Psoas muscle (tissue), 8 donors: ENCODE data around the gene ROCK1. TPM values are rescaled to one million over a fixed set of nuclear protein-coding genes. Genes with fewer than 3 reads are reported as not detected.

Experiments
- ATAC-seq, 4 donors: fragments of 200-7000 bp; cut with Tn5 transposase; one replicate each; pipeline ENCODE4 v1.9.1; 2020; ENCODE audit warnings: moderate library complexity in 3 of 4, mild to moderate bottlenecking in 2 of 4
- DNase-seq, 2 donors: peaks; one replicate each; pipeline ENCODE4 v3.0.0-alpha.2; 2020
- H3K27ac ChIP-seq: fragments of 200-600 bp; one replicate; pipeline ENCODE4 v1.8.0; 2022
- H3K27me3 ChIP-seq, 3 donors: fragments of 200-600 bp in 1 of 3; one replicate each; pipeline versions ENCODE4 v1.6.1 to v1.8.0; 2013 to 2022; ENCODE audit warnings: low read length in 2 of 3, mild to moderate bottlenecking in 2 of 3, moderate library complexity in 1 of 3; ENCODE audit not compliant: insufficient read depth in 3 of 3
- H3K36me3 ChIP-seq, 2 donors: fragments of 200-600 bp in 1 of 2; one replicate each; pipeline versions ENCODE4 v1.6.1 to v1.8.0; 2013 to 2022; ENCODE audit warnings: low read depth in 1 of 2, mild to moderate bottlenecking in 1 of 2, moderate library complexity in 1 of 2; ENCODE audit not compliant: insufficient read depth in 1 of 2
- H3K4me1 ChIP-seq: fragments of 200-600 bp; one replicate; pipeline ENCODE4 v1.8.0; 2022
- H3K4me3 ChIP-seq: fragments of 200-600 bp; one replicate; pipeline ENCODE4 v1.8.0; 2022; ENCODE audit warnings: mild to moderate bottlenecking
- H3K9me3 ChIP-seq: fragments of 200-600 bp; one replicate; pipeline ENCODE4 v1.8.0; 2022
- CTCF ChIP-seq: fragments of 200-600 bp; IDR thresholded peaks from one replicate; pipeline ENCODE4 v1.8.0; 2022; ENCODE audit warnings: antibody characterized with exemption
- WGBS, 3 donors: extraction: QIAGEN DNeasy Blood & Tissue Kit; methylation state at CpG; one replicate each; pipeline versions ENCODE4 v1.1.6 to v1.1.7; 2013; 5-methylcytosine and 5-hydroxymethylcytosine counted together
- intact Hi-C, 2 donors: fragments of 100-400 bp; cut with DNase I; formaldehyde crosslinking; loops; one replicate each; pipeline versions ENCODE4 v1.11.0 to v1.14.2; 2022
- polyA plus RNA-seq, 3 donors: library from polyadenylated mRNA; stranded (reverse); fragments of 200-250 nt; gene quantifications; one replicate each; pipeline ENCODE4 v1.2.3, GENCODE V29; 2013
- total RNA-seq, 4 donors: library from RNA; stranded (reverse); fragmentation: NEBNext Ultra II Directional in 2 of 4; extraction: Animal tissue kit (Norgen Biotek cat#: 25700) in 2 of 4; gene quantifications; one replicate each; pipeline versions ENCODE4 v1.2.1 to v1.2.4, GENCODE V29; 2021 to 2023
- donor health status: healthy with polysubstance abuse.
- donor health status: DM: no; HTN: no; CAD: no; lungs with moderate emphysema.
- donor health status: Bipolar disorder and iron deficiency.
- donor health status: healthy.
- donor health status: DM: yes; HTN: yes; CAD: no.
- donor health status: DM: no; HTN: no; CAD: no.
- donor health status: DM: no; HTN: no; CAD: no.
- donor health status: DM: yes; HTN: yes; CAD: no.

The ROCK1 gene
- total and polyA plus RNA-seq, 7 donors = 4.9 to 16.0 (median 13.5) TPM

GRCh38 chr18:21074336-21075323, 37.0 kb downstream of the ROCK1 start:
- H3K27me3 ChIP-seq = no peaks in the 10 kb centered on the region
- intact Hi-C loops = loop anchor here in 1 of 2 donors (5.0 kb wide), 1 partner anchor 38 kb away; the partner anchor contains the start of gene ROCK1
- ATAC-seq (no peak), DNase-seq (no peak)
- no peaks in the 10 kb centered on the region for H3K36me3 ChIP-seq
- H3K4me1 ChIP-seq = peaks cover 40% of the 10 kb centered on the region
- no peak overlapping the region for H3K4me3 ChIP-seq
- 27 to 47% (median 40%) methylated on average over 3 of the region's 3 CpGs for WGBS, 3 donors
- H3K9me3 ChIP-seq = no peaks in the 10 kb centered on the region
- H3K27ac ChIP-seq = no peak overlapping the region
- no peak for TF ChIP-seq CTCF

DNA sequence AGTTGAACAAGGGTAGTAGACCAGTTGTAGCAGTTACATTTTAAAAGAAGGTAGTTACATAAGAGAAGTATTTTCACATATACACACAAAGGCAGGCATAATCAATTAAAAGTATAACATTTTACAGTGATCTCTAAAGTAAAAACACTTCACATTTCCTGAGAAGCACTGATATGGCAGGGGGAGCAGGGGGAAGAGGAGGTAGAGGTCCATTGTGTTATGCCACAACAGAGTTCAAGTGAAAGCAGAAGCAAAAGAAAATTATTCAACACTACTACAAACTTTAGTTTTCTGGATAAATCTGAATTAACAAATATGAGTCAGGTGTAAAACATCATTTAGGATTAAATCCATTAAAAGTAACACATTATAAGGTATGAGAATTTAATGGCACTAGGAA, 38.4 kb downstream of the ROCK1 start:
- H3K4me1 ChIP-seq = peaks cover 27% of the 10 kb centered on the region
- H3K27me3 ChIP-seq = no peaks in the 10 kb centered on the region
- no peak overlapping the region for H3K27ac ChIP-seq
- no peak overlapping the region for H3K4me3 ChIP-seq
- no peaks in the 10 kb centered on the region for H3K36me3 ChIP-seq
- intact Hi-C loops = loop anchor here in 1 of 2 donors (5.0 kb wide), 1 partner anchor 39 kb away; the partner anchor contains the start of gene ROCK1
- ATAC-seq (no peak), DNase-seq (no peak)
- no peaks in the 10 kb centered on the region for H3K9me3 ChIP-seq
- TF ChIP-seq CTCF = no peak

DNA sequence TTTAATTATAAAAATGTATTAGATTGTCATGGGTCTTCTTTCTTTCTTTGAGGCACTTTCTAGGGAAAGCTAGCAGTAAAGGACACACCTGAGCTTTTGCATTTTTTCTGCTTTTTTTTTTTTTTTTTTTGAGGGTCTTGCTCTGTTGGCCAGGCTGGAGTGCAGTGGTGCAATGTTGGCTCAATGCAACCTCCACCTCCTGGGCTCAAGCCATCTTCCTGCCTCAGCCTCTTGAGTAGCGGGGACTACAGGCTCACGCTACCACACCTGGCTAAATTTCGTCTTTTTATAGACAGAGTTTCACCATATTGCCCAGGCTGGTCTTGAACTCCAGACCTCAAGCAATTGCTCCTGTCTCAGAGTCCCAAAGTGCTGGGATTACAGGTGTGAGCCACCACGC, 40.5 kb downstream of the ROCK1 start:
- Histone ChIP-seq H3K4me3 (no peak overlapping the region), H3K4me1 (peaks cover 25% of the 10 kb centered on the region), H3K27ac (no peak overlapping the region), H3K9me3 (no peaks in the 10 kb centered on the region), H3K36me3 (no peaks in the 10 kb centered on the region), H3K27me3 (no peaks in the 10 kb centered on the region)
- WGBS, 3 donors = 78 to 96% (median 79%) methylated on average over 4 of the region's 4 CpGs
- DNase-seq = no peak
- no peak for ATAC-seq
- intact Hi-C loops = loop anchor here in 1 of 2 donors (5.0 kb wide), 1 partner anchor 41 kb away; the partner anchor contains the start of gene ROCK1
- TF ChIP-seq CTCF = no peak

GRCh38 chr18:21069468-21069867, 42.1 kb downstream of the ROCK1 start:
- ATAC-seq = no peak
- DNase-seq = no peak
- Histone ChIP-seq H3K4me3 (no peak overlapping the region), H3K27ac (no peak overlapping the region), H3K36me3 (no peaks in the 10 kb centered on the region), H3K4me1 (peaks cover 14% of the 10 kb centered on the region), H3K9me3 (no peaks in the 10 kb centered on the region), H3K27me3 (no peaks in the 10 kb centered on the region)
- intact Hi-C loops = loop anchor here in 1 of 2 donors (10.0 kb wide), 1 partner anchor 45 kb away; the partner anchor contains the start of gene ROCK1
- WGBS, 3 donors = 92 to 98% (median 95%) methylated on average over 1 of the region's 1 CpG
- TF ChIP-seq CTCF = no peak
